Cerebellar nuclear complex (tissue), 1 donor: Measurements from ENCODE around the gene EEF2K.

Source experiments
- DNase-seq, 2 experiments: peaks; one replicate each; lab custom pipeline; 2025; lab: John Stamatoyannopoulos, UW

Gene EEF2K

DNA sequence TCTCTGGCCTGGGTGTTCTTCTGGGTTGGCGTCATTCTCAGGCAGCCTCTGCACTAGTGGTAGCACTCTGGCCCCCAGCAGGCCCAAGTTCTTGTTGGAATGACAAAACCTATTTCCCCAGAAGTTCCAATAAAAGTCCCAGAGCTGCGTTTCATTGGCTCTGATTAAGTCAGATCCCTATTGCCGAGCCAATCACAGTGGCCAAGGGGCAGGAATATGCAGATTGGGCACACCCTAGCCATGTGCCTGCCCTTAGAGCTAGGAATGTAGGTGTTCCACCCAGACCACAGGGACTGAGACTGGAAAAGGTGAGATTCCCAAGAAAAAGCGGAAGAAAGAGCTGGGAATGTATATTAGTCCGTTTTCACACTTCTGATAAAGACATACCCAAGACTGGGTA lies 46.2 kb downstream of the EEF2K start:
- no peak for DNase-seq

DNA sequence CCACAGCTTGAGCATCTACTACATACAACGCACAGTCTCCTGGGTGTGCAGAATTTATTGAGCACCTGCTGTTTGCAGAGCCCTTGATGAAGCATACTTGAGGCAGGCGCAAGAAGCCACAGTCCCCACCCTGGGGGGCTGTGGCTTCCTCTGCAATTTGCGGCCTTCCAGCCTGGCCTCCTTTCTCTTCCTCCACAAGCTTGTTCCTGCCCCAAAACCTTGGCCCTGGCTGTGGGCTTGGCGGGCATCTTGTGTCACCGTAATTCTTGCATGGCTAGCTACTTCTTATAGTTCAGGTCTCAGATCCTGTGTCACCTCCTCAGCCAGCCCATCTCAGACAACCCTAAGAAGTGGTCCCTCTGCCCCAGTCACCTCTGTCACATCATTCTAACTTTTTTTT lies 47.2 kb downstream of the EEF2K start:
- no peak for DNase-seq

DNA sequence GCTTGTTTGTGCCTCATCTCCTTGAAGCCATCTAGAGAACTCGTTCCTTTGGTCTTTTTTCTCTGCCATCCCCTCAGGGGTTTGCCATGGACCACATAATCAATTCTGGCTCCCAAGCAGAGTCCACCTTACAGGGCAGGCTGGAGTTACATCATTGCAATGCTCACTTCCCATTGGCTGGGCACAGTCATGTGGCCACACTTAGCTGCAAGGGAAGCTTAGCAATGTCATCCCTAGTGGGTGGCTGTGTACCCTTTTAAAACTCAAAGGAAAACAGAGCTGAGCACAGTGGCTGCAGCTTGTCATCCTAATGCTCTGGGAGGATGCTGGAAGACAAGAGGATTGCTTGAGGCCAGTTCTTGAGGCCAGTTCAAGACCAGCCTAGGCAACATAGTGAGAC lies 49.3 kb downstream of the EEF2K start:
- no peak for DNase-seq

- no peak for DNase-seq
Measured at GRCh38 chr16:22257440-22257839, 51.4 kb downstream of the EEF2K start.

GRCh38 chr16:22260490-22260889 lies 54.4 kb downstream of the EEF2K start:
- DNase-seq: no peak

- DNase-seq: no peak
Measured at GRCh38 chr16:22262460-22262859, 56.4 kb downstream of the EEF2K start.

DNA sequence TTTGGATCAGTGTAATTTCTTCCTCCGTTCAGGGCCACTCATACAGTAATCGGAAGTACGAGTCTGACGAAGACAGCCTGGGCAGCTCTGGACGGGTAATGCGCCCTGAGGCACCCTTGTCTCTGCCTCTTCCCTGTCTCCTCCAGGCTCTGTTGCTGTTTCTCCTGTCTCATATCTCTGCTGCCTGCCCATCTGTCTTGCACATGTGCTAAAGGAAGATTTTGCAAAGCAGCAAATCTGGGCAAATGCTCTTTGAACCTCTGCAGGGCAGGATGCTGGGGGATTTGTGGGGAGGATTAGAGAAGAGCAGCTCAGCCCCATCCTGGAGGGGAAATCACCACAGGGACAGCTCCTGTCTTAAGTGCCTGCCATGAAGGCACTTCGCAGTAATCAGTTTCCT lies 58.7 kb downstream of the EEF2K start:
- no peak for DNase-seq

- no peak for DNase-seq
Measured at GRCh38 chr16:22265351-22265750, 59.3 kb downstream of the EEF2K start.

GRCh38 chr16:22266546-22266945 lies 60.5 kb downstream of the EEF2K start:
- no peak for DNase-seq

DNA sequence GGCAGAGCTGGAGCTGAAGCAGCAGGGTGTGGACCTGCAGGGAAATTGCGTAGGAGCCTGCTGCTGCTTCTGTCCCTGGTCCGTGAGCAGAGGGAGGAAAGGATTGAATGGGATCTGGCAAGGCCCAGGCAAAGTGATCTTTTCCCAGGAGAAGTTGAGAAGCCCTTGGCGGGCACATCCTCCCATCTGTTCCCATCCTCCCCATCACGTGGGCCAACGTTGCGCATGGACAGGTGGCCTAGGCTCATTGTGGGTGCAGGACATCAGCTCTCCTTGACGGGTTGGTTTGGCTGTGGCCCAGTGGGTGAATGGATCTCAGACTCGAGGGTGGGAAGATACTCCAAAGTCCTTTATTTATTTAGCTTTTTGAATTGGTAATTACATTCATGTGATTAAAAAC lies 61.7 kb downstream of the EEF2K start:
- DNase-seq: peak in 1 of 2 experiments; percentile 18

- no peak for DNase-seq
Measured at GRCh38 chr16:22270525-22270924, 64.4 kb downstream of the EEF2K start.

DNA sequence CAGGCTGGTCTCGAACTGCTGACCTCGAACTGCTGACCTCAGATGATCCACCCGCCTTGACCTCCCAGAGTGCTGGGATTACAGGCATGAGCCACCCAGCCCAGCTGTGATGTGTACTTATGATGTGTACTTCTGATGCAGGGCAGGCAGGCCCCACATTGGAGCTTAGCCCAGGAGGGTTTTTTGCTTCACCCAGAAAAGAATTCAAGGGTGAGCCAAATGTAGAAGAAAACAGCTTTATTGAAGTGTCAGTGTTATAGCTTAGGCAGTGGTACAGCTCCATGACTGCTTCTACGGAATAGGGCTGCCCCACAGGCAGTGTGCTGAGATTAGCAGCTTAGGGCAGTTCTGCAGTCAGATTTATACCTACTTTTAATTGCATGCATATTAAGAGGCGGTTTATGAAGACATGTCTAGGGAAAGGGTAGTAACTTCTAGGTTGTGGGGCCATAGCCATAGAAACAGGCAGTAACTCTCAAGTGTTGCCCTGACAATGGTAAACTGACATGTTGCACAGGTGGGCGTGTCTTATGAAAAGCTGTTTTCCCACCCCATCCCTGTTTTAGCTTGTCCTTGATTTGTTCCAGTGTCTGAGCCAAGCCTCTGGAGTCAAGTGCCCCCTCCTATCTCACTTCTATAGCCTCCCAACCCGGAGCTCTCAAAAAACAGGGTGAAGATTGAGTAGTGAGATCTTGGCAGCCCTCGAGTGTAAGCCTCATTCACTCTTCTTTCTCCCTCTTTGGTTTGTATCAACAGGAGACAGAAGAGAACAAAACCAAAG lies 67.0 kb downstream of the EEF2K start:
- no peak for DNase-seq

DNA sequence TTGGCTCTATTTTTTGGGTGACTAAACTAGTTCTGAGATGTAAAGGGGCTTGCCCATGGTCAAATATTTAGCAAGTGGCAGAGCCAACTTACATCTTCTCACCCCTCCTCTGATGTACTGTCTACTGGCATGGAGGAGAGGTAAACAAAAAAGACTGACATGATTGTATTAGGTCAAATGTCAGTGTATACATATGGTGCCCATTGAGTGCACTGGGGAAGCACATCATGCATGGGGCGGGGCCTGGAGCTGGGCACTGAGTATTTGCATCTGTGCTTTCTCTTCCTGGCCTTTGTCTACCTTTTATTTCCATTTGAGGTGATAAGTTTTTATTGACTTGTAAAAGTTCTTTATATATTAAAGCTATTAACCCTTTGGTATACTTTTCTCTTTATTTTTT lies 68.8 kb downstream of the EEF2K start:
- DNase-seq: no peak

DNA sequence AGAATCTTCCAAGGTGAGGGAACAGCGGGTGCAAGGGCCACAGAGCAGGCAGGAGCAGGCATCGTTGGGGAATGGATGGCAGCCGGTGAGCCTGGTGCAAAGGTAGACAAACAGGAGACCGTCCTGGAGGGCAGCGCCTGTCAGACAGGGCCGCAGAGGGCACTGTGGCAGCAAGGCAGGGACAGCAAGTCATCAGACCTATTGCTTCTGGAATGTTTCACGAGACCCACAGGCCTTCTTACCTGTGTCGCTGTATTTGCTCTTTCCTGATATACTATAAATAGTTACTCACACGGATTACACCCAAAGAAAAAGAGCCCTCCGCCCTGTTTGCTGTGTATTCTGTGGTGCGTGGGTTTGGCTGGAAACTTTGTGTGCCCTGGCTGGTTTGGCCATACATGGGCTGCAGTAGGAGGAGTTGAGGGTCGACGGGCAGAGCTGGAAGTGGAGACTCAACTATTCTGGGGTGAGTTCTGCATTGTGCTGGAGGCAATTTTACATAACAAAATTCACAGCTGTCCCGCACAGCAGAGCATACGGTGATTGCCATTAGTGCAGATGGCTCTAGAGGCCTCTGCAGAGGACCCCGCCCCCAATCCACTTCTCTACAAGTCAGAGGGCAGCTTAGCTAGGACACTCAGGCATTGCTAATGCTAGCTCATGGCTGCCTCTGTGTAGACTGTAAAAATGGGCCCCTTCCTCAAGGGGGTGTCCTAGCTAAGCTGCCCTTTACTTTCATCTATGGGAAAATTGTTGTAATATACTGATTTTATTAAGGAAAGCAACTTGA lies 72.6 kb downstream of the EEF2K start:
- no peak for DNase-seq

DNA sequence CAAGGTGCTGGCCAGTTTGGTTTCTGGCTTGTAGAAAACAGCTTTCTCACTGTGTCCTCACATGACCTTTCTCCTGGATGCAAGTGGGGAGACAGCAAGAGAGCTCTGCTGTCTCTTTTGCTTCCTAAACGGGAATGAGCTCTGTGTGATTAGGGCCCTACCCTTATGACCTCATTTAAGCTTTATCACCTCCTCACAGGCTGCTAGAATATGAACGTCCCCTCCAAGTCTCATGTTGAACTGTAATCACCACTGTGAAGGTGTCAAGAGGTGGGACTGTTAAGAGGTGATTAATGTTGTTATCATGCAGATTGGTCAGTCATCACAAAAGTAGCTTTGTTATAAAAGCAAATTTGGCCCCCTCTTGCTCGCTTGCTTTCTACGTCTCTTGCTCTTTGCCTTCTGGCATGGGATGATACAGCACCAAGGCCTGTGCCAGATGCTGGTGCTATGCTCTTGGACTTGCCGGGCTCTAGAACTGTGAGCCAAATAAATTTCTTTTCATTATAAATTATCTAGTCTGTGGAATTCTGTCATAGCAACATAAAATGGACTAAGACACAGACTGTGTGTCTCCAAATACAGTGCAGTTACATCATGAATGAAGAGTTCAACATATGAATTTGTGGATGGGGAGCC lies 76.3 kb downstream of the EEF2K start:
- DNase-seq: no peak

DNA sequence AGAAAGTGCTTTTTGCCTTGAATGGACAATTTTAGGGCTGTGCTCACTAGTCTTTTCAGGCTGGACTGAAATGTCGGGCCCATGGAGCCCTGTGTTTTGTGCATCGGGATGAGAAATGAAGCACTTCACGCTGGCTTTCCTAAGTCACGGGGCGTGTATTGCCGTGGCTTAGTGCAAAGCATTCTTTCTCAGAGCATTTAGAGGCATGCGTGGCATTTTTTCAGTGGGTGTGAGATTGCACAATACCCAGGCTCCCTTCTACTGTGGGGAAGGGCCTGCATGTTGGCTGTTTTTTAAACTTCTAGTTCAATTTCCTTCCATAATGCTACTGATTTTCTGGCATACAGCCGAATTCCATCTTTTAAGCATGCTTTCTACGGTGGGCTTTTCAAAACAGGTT lies 78.6 kb downstream of the EEF2K start:
- DNase-seq: no peak

DNA sequence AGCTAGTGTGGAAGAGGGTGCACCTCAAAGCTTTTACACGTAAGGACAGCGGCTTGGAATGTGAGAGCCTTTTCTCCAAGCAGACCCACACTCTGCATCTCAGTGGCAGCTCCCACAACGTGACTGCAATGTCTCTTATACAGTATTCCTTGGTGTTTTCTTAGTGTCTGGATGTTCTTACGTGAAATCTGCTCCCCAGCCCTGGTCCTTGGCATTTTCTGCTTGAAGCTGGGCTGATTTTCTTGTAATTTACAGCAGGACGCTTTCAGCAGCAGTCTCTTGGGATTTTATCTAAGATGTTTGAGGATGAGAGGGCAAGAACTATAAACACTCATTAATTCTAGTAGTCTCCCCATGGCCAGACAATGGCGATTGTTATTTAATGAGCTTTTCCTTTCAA lies 79.0 kb downstream of the EEF2K start:
- no peak for DNase-seq

GRCh38 chr16:22291020-22291419 lies 84.9 kb downstream of the EEF2K start:
- no peak for DNase-seq

GRCh38 chr16:22291860-22292318 lies 85.8 kb downstream of the EEF2K start:
- DNase-seq: no peak

DNA sequence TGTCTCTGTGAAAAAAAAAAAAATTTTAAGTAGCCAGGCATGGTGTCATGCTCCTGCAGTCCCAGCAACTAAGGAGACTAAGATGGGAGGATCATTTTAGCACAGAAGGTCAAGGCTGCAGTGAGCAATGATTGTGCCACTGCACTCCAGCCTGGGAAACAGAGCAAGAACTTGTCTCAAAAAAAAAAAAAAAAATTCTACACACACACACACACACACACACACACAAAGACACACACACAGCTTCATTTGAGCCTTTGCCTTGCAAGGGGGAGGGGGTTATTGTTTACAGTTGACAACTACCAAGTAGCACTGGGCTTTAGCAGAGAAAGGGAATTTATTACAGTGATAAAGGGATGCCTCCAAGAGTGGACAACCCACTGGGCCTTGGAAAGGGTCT lies 86.2 kb downstream of the EEF2K start:
- no peak for DNase-seq

GRCh38 chr16:22293137-22294106 lies 87.3 kb downstream of the EEF2K start:
- DNase-seq: no peak
